ENCODE data around the gene TBX3.

DNA sequence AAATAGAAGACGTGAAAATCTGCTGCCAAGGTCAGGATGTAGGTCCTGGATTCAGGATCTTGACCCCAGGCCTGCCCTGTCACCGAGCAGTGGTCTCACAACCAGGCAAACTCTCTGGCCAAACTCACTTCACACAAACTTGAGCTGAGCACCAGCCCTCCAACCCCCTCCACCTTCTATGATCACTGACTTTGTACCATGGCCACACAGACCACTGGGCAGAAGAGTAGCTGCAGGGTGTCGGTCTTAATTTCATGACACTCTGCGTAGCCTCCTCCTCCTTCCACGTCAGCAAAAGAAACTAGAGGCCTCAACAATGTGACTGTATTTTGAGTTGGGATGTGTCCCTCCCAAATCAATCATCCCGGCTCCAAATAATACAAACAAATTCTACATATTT is 7.2 kb upstream of the TBX3 start:
- TF ChIP-seq SUZ12 (IDR thresholded peaks at IDR 0.05; ENCODE audit: extremely low read depth, insufficient read depth, insufficient read length) (no peak), ZNF274 (IDR thresholded peaks at IDR 0.05; ENCODE audit: low read depth, low read length) (no peak), YY1 (IDR thresholded peaks at IDR 0.05; ENCODE audit: insufficient read depth, insufficient read length) (no peak)

All from NT2/D1 (cell line).